ENCODE results near the gene RAB11B. TPM values are rescaled to one million over a fixed set of nuclear protein-coding genes. Genes with fewer than 3 reads are reported as not detected.

Gene RAB11B
- total RNA-seq, 1 experiment from 2014 or later = 135 TPM

GRCh38 chr19:8452446-8453123 is 62.4 kb downstream of the RAB11B start:
- H3K4me3 ChIP-seq (ENCODE audit: low read depth in 2 of 2, low read length in 2 of 2) = no peak overlapping the region
- DNase-seq (ENCODE audit: low read depth, low spot score) (no peak), ATAC-seq (no peak)
- no peaks in the 10 kb centered on the region for H3K9me3 ChIP-seq (ENCODE audit: control insufficient read depth, insufficient read depth, low read depth, low read length)
- no peak overlapping the region for H3K27ac ChIP-seq (ENCODE audit: low read length)
- in situ Hi-C loops (cut with HindIII; ENCODE audit: low pct_unique_long_range_greater_than_20kb, low sequenced_read_pairs) (no loop called here), intact Hi-C loops (cut with micrococcal nuclease; ENCODE audit: unreplicated experiment) (loop anchor here (10.0 kb wide), 1 partner anchor 98 kb away; no protein-coding TSS in a partner anchor)
- no TSS peak for BruUV-seq (replicated peaks)
- peaks cover 62% of the 10 kb centered on the region for H3K4me1 ChIP-seq (ENCODE audit: control insufficient read depth, insufficient read depth, low read length)
- no peak for TF ChIP-seq CTCF (IDR thresholded peaks at IDR 0.05)
- TF ChIP-seq TCF7L2 (IDR thresholded peaks at IDR 0.05; ENCODE audit: low read depth, low read length) = no peak
- TF ChIP-seq REST (IDR thresholded peaks at IDR 0.05; ENCODE audit: insufficient read depth in 1 of 2, low read depth in 2 of 2, low read length in 1 of 2) = no peak
- TF ChIP-seq POLR2AphosphoS5 (IDR thresholded peaks at IDR 0.05; ENCODE audit: low read depth, low read length) = no peak
- TF ChIP-seq SIN3A (IDR thresholded peaks at IDR 0.05; ENCODE audit: borderline replicate concordance, insufficient read depth, low read depth, low read length) = no peak
- no peaks in the 10 kb centered on the region for H3K27me3 ChIP-seq (ENCODE audit: control insufficient read depth, insufficient read depth, low read length)
- POLR2A ChIA-PET = no interaction called here
- CTCF ChIA-PET = no interaction called here
- peaks cover 8% of the 10 kb centered on the region; the same call in 1 of the 2 replicates for H3K36me3 ChIP-seq (ENCODE audit: control insufficient read depth, insufficient read depth, low read length)

DNA sequence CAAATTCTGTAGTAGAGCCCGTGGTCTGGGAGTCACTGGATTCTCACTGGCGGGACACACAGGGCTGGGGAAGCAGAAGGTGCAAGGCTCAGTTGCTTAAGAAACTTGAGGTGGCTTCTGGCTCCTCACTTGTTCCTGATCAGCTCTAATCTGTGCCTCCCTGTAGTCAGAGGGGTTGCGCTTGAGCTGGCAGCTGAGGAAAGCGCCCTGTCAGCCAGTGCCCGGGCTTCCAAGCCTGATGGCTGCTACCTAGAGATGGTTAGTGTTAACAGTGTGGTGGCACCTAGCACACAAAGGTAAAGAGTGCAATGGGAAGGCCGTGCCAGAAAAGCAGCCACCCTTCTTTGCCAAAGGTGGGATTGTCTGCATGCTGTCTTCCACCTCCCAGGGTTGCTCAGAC is 63.5 kb downstream of the RAB11B start:
- no TSS peak for BruUV-seq (replicated peaks)
- POLR2A ChIA-PET = no interaction called here
- Histone ChIP-seq H3K27ac (ENCODE audit: low read length) (no peak overlapping the region), H3K9me3 (ENCODE audit: control insufficient read depth, insufficient read depth, low read depth, low read length) (no peaks in the 10 kb centered on the region), H3K4me1 (ENCODE audit: control insufficient read depth, insufficient read depth, low read length) (peaks cover 65% of the 10 kb centered on the region), H3K27me3 (ENCODE audit: control insufficient read depth, insufficient read depth, low read length) (no peaks in the 10 kb centered on the region), H3K36me3 (ENCODE audit: control insufficient read depth, insufficient read depth, low read length) (peaks cover 9% of the 10 kb centered on the region; the same call in 1 of the 2 replicates), H3K4me3 (ENCODE audit: low read depth in 2 of 2, low read length in 2 of 2) (no peak overlapping the region)
- CTCF ChIA-PET = no interaction called here
- in situ Hi-C loops (cut with HindIII; ENCODE audit: low pct_unique_long_range_greater_than_20kb, low sequenced_read_pairs) (no loop called here), intact Hi-C loops (cut with micrococcal nuclease; ENCODE audit: unreplicated experiment) (loop anchor here (10.0 kb wide), 1 partner anchor 99 kb away; no protein-coding TSS in a partner anchor)
- TF ChIP-seq CTCF (IDR thresholded peaks at IDR 0.05) = no peak
- no peak for TF ChIP-seq POLR2AphosphoS5 (IDR thresholded peaks at IDR 0.05; ENCODE audit: low read depth, low read length)
- TF ChIP-seq TCF7L2 (IDR thresholded peaks at IDR 0.05; ENCODE audit: low read depth, low read length) = no peak
- no peak for ATAC-seq
- DNase-seq (ENCODE audit: low read depth, low spot score) = no peak

Small RNAs within 50 kb of the gene (microRNA-seq; reads per million reads assigned to microRNA genes)
- 1.9 reads per million for gene MIR4999 (ENCODE audit: unreplicated experiment)

Other genes with a start within 250 kb of the RAB11B start
- 0.10 TPM for gene FBN3, start 240.8 kb upstream of the RAB11B start, total RNA-seq (2021; ENCODE audit: unreplicated experiment)
- 11.6 TPM for gene CERS4, start 181.0 kb upstream of the RAB11B start, total RNA-seq (2021; ENCODE audit: unreplicated experiment)
- 120 TPM for gene CD320, start 82.0 kb upstream of the RAB11B start, total RNA-seq (2021; ENCODE audit: unreplicated experiment)
- gene NDUFA7, start 69.0 kb upstream of the RAB11B start, total RNA-seq (2021; ENCODE audit: unreplicated experiment) = 36.8 TPM
- gene RPS28, start 68.9 kb upstream of the RAB11B start, total RNA-seq (2021; ENCODE audit: unreplicated experiment) = 1,096 TPM
- gene KANK3, start 47.1 kb upstream of the RAB11B start, total RNA-seq (2021; ENCODE audit: unreplicated experiment) = 1.2 TPM
- 46.6 TPM for gene ANGPTL4, start 26.2 kb upstream of the RAB11B start, total RNA-seq (2021; ENCODE audit: unreplicated experiment)
- gene MARCHF2, start 22.9 kb downstream of the RAB11B start, total RNA-seq (2021; ENCODE audit: unreplicated experiment) = 32.6 TPM
- gene HNRNPM, start 54.6 kb downstream of the RAB11B start, total RNA-seq (2021; ENCODE audit: unreplicated experiment) = 225 TPM
- gene PRAM1, start 112.3 kb downstream of the RAB11B start, total RNA-seq (2021; ENCODE audit: unreplicated experiment) = 0.15 TPM
- gene ZNF414, start 123.8 kb downstream of the RAB11B start, total RNA-seq (2021; ENCODE audit: unreplicated experiment) = 37.1 TPM
- 0.33 TPM for gene MYO1F, start 187.1 kb downstream of the RAB11B start, total RNA-seq (2021; ENCODE audit: unreplicated experiment)
- gene ADAMTS10, start 220.4 kb downstream of the RAB11B start, total RNA-seq (2021; ENCODE audit: unreplicated experiment) = 10.0 TPM
- gene NFILZ, start 240.3 kb downstream of the RAB11B start, total RNA-seq (2021; ENCODE audit: unreplicated experiment) = not detected